A204.1 (cell line): ENCODE results near the gene RAF1.
"Not testable (repeated sequence)": the region's sequence is repeated elsewhere in the genome, so short reads cannot be mapped to it uniquely, and the experiment has no call there.

Experiments used
- FAIRE-seq: peaks from 2 replicates; lab custom pipeline; 2012; peaks lifted over from hg19 to GRCh38; lab: Jason Lieb, UNC

Gene RAF1

DNA sequence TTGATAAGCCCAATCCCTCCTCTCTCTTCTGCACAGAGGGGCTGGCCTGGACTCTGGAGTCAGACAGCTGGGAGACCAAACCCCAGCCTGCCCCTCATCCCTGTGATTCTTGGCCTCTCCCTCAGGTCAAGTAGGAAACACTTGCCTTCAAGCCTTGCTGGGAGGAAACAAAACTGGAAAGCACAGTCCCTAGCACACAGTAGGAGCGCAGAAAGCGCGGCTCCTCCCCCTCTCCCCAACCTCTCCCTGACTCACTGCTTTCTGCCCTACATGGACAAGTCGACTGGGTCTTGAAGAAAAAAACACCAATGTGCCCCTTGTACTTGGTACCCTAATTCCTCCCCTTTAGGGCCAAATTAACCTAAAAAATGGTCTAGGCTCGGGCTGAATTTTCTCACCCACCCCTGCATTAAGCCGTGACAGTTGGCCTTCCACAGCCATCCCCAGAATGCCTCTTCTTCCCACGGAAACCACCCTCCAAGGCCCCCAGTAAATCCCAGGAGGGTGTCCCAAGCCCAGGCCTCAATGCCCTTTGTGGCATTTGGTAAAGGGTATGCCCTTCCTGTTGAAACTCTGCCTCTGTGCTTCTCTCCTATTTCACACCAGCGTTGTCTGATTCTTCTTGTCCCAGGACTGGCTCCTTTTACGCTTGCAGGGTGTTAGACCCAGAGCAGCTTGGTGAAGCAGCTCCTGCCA is 11.3 kb upstream of the RAF1 start:
- FAIRE-seq, result no peak

DNA sequence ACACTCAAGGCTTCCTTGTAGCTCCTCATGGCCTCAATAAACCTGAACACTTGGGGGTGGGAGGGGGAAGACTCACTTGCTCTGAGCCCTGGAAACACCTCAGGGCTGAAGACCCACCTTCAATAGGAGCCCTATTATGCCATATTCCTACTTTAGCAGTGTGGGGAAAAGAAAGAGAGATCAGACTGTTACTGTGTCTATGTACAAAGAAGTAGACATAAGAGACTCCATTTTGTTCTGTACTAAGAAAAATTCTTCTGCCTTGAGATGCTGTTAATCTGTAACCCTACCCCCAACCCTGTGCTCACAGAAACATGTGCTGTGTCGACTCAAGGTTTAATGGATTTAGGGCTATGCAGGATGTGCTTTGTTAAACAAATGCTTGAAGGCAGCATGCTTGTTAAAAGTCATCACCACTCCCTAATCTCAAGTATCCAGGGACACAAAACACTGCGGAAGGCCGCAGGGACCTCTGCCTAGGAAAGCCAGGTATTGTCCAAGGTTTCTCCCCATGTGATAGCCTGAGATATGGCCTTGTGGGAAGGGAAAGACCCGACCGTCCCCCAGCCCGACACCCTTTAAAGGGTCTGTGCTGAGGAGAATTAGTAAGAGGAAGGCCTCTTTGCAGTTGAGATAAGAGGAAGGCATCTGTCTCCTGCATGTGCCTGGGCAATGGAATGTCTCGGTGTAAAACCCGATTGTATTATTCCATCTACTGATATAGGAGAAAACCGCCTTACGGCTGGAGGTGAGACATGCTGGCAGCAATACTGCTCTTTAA is 10.2 kb upstream of the RAF1 start:
- FAIRE-seq, result not testable (repeated sequence)

DNA sequence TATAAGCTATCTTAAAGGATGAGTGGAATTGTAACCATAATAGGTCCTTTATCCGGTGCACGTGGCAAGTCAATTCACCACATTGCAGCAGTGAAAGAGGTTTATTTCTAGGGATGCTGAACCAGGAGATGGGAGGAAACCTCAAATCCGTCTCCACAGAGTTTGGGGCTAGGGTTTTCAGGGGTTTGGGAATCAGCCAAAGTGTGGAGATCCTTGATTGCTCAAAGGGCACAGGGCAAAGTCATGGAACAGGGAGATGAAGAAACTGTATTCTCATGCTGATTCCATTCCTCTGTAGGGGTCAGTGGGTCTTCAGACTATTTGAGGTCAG is 7.2 kb upstream of the RAF1 start:
- no peak for FAIRE-seq

DNA sequence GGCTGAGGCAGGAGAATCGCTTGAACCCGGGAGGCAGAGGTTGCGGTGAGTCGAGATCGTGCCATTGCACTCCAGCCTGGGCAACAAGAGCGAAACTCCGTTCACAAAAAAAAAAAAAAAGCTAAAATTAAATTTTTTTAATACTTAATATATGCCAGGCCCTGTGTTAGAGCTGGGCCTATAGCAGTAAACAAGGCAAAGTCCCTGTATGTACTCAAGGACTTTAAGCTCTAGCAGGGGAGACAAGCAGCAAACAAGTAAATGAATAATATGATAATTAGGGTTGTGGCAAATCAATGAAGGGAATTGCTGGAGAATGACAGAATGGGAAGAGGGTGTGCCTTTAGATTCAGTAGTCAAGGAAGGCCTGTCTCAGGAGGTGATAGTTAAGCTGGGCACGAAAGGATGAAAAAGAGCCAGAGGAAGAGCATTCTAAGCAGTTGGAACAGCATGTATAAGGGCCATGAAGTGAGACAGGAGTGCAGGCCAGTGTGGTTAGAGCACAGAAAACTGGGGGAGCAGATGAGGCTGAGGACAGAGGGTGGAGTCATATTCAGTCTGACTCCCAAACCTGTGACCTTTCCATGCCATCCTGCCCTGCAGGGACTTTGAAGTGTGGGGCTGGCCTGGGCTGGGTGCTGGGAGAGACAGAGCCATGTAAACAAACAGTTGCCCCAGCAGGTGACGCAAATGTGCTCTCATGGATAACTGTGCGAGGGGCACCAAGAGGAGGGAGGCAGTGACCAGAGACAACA is 6.6 kb upstream of the RAF1 start:
- no peak for FAIRE-seq

GRCh38 chr3:12663401-12663935 is 449 bp downstream of the RAF1 start:
- FAIRE-seq, result no peak

DNA sequence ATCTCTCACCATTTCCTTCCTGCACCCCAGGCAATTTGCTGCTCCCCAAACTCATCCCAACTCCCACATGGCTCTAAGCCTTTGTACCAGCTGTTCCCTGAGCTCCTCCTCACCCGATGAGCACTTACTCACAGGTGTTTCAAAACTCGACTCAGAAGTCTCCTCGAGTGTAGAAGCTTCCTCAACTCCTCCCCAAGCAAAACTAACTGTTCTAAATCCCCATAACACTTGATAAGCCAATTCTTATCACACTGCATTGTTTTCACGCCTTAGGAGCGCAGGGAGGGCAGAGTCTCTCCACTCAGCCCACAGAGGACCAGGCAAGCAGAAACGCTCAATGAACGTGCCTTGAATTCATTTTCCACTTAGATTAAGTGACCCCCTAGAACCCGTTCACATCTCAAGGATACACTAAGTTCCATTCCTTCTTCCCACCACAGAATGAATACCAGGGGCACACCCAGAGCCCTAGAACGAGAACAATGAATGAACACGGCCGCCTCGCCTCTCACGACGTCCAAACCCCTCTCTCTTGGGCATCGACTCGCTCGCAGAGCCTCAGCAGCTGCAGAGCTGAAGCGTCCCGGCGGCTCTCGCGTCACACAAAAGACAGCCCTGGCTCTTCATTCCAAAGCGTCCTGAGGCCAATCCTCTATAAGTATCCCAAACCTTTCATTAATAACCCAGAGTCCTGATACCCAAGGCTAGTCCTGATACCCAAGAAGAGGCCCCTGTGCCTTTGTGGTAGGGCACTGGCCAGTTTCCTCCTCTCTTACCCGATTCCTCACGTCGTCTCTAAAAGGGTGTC is 1.1 kb downstream of the RAF1 start:
- FAIRE-seq, result no peak

- no peak for FAIRE-seq
These were observed 1.9 kb downstream of the RAF1 start for GRCh38 chr3:12661926-12662592.

GRCh38 chr3:12661375-12661774 is 2.5 kb downstream of the RAF1 start:
- FAIRE-seq, result not testable (repeated sequence)

DNA sequence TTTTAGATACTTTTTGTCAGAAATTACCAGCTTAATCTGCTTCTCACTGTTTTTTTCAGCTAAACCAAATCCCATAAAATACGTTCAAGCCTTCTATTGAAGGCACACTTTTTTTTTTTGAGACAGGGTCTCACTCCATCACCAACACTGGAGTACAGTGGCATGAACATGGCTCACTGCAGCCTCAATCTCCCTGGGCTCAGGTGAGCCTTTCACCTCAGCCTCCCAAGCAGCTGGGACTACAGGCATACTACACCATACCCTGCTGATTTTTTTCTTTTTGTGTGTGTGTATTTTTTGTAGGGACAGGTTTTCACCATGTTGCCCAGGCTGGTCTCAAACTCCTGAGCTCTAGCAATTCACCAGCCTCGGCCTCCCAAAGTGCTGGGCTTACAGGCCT is 3.7 kb downstream of the RAF1 start:
- no peak for FAIRE-seq

DNA sequence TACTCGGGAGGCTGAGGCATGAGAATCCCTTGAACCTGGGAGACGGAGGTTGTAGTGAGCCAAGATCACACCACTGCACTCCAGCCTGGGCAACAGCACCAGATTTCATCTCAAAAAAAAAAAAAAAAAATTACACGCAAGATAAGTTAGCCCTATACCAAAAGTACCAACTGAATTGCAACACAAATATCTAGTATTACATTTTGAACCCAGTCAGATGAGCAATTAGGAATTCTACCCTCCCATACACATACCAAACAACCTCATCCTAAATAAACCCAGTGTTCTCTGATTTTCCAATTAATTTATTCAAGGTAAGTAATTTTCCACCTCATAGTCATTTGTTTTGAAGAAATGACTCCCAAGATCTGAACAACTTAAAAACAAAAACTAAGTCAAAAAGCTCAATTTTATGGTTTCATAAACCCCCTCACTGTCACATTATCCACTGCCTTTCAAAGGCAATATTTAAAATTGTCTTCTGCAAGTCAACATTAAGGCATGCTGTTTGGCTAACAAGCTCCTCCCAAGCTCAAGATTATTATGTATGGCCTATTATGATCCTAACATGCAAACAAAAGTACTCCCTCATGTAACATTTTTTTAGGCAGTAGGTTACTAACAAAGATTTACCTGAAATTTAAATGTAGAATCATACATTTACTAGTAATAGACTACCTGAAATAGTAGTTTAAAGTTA is 4.5 kb downstream of the RAF1 start:
- no peak for FAIRE-seq

DNA sequence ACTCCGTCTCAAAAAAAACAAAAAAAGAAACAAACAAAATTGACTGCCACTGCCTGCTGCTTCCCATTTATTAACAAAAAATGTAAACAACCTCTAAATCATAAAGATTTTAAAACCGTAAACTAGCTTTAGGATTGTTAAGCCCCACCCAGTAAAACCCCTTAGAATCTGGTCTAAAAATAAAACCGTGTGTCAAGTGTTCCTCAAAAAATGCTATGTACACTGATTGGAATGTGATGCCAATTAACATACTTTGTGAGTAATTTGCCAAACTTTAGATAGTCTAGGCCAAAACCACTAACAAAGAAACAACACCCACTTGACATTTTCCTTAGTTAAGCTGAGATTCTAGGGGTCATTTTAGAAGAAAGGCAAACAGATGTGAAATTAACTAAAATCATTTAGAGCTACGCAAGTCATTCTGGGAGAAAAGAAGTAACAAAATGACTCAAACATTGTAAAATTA is 5.3 kb downstream of the RAF1 start:
- FAIRE-seq, result no peak

DNA sequence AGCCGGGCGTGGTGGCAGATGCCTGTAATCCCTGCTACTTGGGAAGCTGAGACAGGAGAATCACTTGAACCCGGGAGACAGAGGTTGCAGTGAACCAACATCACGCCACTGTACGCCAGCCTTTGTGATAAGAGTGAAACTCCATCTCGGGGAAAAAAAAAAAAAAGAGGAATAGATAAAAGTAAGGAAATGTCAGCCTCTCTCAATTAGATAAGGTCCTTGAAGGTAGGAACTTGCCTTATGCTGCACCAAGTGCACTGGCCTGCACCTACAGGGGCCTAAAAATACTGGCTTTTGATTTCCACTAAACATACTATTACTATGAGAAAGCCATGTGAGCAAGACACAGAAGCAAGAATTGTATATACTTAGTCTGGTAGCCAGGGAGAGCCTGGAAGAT is 7.1 kb downstream of the RAF1 start:
- FAIRE-seq, result no peak

DNA sequence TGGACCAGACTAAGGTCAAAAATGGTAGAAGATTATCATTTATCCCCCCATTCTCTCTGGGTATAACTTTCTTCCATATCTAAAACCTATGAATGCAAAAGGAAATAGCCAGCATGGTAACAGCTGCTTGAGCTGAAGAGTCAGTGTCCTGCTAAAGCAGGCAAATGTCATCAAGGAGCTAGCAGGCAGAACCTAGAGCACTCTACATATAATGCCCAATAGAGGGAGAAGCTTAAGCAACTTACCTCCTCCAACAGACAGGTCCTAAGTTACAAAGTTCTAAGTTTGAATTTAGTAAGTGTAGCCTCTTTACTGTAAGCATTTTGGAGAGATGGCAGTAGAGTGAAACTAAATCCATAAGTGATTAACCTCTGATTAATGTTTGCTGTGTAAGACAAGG is 7.7 kb downstream of the RAF1 start:
- FAIRE-seq, result no peak

DNA sequence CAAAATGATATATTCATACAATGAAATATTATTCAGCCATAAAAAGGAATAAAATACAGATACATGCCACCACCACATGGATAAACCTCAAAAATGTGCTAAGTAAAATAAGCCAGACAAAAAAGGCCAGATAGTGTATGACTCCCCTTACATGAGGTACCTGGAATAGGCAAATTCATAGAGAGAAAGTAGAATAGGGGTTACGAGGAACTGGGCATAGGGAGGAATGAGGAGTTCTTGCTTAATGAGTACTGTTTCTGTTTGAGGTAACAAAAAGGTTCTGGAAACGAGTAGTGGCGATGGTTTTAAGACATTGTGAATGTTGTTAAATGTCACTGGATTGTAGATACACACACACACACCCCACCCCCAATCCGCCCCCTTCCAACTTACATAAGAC is 8.2 kb downstream of the RAF1 start:
- no peak for FAIRE-seq

DNA sequence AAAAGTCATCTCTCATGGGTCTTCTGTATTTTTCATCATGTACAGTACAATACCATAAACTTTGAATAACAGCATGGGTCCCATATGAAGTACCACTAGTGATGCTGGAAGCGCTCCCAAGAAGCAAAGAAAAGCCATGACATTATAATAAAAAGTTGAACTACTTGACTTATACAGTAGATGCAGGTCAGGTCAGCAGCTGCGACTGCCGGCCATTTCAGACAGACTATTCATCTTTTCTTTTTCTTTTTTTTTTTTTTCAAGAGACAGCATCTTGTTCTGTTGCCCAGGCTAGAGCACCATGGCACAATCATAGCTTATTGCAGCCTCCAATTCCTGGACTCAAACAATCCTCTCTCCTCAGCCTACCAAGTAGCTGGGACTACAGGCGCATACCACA is 10.2 kb downstream of the RAF1 start:
- no peak for FAIRE-seq

- FAIRE-seq, result no peak
These were observed 15.4 kb downstream of the RAF1 start for GRCh38 chr3:12648384-12648959.

GRCh38 chr3:12644331-12644937 is 19.5 kb downstream of the RAF1 start:
- no peak for FAIRE-seq

DNA sequence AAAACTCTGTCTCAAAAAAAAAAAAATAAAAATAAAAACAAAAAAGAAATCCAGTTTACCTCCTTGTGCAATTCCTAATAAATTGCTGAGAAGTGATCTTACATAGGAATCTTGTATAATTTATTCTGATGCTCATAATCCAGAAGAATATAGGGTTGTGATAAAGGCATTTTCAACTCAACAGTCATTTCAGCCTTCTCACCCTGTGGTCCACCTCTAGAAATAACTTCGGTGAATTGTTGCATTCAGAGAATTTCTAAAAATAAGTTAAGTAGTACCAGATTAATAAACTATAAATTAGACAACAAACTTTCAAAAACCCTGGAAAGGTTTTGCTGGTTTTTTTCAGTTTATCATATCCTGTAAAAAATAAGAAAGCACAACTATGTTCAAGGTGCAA is 20.2 kb downstream of the RAF1 start:
- FAIRE-seq, result no peak

DNA sequence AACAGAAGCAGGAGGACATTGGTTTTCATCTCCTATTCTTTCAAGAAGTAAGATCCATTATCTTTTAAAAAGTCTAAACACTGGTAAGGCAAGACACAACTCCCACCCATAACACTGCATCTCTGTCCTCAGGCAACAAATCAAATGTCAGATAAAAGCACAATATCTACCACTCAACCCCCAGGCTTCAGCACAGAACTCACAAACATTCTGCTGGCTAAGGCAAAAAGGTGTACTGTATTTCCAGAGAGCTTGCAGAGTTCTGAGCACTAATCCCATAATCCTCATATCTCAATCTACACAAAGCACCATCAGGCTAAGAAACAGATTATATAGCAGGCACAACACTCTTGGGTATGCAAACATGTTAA is 20.9 kb downstream of the RAF1 start:
- FAIRE-seq, result no peak

GRCh38 chr3:12640853-12641252 is 23.1 kb downstream of the RAF1 start:
- FAIRE-seq, result not testable (repeated sequence)
